Measurements from ENCODE around the gene CD82.
"Not testable (repeated sequence)": the region's sequence is repeated elsewhere in the genome, so short reads cannot be mapped to it uniquely, and the experiment has no call there.

CD82 gene

DNA sequence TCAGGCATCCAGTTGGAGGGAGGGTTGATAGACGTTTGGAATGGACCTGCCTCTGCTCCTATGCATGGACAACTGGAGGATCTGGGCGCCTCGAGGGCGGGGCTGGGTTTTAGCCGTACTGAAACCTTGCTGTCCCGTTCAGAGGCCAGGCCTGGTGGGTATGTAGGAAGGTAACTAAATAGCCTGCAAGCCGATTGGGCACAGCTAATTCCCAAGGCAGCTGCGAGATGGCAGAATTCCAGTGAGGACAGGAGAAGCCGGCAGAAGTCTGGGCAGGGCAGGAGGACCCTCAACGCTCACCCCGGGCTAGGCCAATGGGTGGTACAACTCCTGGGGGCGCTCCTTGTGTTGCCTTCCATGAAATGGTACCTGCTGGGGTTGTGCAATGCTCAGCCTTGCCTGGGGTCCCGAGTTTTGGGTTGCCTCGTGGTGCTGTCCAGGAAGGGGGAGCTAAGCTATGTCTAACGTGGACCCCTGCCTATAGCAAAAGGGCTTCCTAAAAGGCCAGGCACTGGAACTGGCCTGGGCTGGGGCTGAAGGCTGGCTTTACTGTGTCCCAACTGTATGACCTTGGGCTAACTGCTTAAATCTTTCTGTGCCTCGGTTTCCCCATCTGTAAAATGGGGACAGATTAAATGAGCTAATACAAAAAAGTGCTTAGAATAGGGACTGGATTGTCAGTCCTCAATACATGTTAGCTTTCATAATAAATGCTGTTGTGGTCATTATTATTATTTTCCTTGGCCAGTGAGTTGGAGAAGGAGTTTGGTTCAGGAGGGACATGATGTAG lies 30.1 kb upstream of the CD82 start:
- no peak for DNase-seq

GRCh38 chr11:44536788-44537516 lies 28.5 kb upstream of the CD82 start:
- no peak for DNase-seq

- DNase-seq = no peak
Observed at GRCh38 chr11:44537679-44538078, 27.8 kb upstream of the CD82 start.

DNA sequence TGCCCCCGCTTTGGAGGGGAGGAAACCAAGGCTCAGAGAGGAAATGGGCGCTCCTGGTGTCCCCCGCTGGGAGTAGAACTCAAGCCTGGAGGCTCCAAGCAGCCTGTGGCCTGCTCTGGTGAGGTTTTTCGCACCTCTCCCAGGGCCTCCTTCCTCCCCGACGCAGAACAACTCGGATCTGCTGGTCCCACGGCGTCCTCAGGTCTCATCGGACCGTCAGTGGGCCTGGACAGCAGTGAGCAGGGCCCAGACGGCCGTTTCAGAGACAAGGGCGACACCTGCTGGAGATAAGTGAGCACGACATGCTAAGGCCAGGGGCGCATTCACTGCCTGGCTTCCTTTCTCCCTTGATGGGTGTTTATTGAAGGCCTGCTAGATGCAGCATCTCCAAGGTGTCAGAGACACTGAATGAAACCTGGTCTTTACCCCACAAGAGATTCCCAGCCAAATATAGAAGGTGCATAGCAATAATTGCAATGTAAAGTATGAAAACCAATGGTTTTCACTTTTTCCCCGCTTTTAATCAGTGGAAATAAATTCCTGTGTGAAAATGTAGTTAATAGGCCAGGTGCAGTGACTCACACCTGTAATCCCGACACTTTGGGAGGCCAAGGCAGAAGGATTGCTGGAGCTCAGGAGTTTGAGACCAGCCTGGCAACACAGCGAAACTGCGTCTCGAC lies 26.9 kb upstream of the CD82 start:
- peak; percentile 55 for DNase-seq

- no peak for DNase-seq
Observed at GRCh38 chr11:44539971-44540370, 25.5 kb upstream of the CD82 start.

GRCh38 chr11:44540667-44541066 lies 24.8 kb upstream of the CD82 start:
- no peak for DNase-seq

DNA sequence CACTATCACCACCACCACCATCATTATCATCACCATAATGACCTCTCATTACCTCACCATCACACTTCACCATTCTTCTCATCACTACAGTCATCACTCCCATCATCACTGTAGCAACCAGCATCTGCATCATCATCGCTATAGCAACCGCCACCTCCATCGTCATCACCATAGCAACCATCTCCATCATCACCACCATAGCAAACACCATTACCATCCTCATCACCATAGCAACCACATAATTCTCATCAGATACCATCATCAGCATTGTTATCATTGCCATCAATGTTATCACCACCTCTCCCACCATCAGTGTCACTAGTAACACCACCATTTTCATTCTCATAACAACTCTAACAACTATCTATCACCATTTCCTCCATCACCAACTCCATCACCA lies 23.1 kb upstream of the CD82 start:
- no peak for DNase-seq

DNA sequence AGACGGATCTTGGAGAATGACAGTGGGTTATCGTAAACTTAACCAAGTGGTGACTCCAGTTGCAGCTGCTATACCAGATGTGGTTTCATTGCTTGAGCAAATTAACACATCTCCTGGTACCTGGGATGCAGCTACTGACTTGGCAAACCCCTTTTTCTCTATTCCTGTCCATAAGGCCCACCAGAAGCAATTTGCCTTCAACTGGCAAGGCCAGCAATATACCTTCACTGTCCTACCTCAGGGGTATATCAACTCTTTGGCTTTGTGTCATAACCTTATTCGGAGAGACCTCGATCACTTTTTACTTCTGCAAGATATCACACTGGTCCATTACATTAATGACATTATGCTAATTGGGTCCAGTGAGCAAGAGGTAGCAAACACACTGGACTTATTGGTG lies 18.5 kb upstream of the CD82 start:
- not testable (repeated sequence) for DNase-seq

- not testable (repeated sequence) for DNase-seq
Observed at GRCh38 chr11:44547534-44547933, 17.9 kb upstream of the CD82 start.

- no peak for DNase-seq
Observed at GRCh38 chr11:44548032-44548695, 17.3 kb upstream of the CD82 start.

DNA sequence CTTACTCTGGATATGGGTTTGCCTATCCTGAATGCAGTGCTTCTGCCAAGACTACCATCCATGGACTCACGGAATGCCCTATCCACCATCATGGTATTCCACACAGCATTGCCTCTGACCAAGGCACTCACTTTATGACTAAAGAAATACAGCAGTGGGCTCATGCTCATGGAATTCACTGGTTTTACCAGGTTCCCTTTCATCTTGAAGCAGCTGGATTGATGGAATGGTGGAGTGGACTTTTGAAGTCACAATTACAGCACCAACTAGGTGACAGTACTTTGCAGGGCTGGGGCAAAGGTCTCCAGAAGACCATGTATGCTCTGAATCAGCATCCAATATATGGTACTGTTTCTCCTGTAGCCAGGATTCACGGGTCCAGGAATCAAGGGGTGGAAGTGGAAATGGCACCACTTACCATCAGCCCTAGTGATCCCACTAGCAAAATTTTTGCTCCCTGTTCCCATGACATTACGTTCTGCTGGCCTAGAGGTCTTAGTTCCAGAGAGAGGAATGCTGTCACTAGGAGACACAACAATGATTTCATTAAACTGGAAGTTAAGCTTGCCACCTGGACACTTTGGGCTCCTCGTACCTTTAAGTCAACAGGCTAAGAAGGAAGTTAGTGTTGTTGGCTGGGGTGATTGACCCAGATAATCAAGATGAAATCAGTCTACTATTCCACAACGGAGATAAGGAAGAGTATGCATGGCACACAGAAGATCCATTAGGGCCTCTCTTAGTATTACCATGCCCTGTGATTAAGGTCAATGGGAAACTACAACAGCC lies 16.3 kb upstream of the CD82 start:
- DNase-seq = not testable (repeated sequence)

DNA sequence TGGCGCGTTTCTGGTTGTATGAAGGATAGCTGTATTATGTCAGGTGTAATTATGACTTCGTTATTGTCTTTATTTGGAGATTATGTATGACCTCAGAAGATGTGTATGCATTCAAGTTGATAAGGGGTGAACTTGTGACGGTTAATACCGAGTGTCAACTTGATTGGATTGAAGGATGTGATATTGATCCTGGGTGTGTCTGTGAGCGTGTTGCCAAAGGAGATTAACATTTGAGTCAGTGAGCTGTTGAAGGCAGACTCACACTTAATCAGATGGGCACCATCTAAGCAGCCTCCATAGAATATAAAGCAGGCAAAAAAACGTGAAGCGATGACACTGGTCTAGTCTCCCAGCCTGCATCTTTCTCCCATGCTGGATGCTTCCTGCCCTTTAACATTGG lies 15.3 kb upstream of the CD82 start:
- no peak for DNase-seq

GRCh38 chr11:44551456-44552139 lies 13.9 kb upstream of the CD82 start:
- DNase-seq = no peak

DNA sequence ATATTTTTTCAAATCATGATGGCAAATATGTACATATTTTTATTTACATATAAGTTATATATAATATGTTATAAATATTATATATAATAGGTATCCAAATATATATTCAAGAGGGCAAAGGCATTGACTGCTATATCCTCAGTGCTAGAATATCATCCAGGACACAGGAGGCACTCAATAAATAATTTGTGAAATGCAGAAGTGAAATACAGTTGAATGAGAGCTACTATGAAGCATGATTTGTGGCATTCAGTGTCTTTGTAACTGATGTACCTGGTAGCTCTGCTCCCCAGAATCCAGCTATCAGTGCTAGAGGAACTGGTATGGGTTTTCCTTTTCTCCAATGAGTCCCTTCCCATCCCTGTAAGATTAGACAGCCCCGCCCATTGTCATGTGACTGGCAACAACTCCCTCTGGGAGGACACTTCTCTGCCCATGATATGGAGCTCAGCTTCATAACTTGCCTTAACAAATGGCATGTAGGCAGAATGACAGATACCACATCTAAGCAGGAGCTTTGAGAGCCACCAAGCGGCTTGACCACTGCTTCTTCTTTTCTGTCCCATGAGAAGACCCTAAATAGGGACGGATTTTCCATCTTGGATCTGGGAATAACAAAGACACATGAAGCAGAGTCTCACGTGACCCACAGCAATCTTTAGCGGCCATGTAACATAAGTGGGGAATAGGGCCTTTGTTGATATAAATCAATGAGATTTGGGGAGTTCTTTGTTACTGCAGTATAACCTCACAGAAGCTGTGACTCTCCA lies 10.2 kb upstream of the CD82 start:
- DNase-seq = no peak

GRCh38 chr11:44556735-44557409 lies 8.6 kb upstream of the CD82 start:
- DNase-seq = peak; percentile 26 to 33

DNA sequence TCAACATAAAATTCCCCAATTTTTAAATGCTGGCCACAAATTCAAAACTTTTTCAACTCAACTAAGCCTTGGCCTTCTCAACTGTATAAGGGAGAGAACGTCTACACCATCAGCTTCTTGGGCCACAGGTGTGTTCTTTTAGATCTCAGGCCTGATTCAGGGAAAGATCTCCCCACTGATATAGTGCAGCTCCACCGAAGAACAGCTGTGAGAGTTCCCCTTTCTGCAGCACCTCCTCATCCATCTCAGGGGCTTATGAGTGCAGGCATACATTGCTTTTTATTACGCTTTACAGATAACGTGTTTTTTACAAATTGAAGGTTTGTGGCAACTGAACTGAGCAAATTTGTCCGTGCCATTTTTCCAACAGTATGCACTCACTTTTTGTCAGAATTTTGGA lies 8.0 kb upstream of the CD82 start:
- DNase-seq = no peak

DNA sequence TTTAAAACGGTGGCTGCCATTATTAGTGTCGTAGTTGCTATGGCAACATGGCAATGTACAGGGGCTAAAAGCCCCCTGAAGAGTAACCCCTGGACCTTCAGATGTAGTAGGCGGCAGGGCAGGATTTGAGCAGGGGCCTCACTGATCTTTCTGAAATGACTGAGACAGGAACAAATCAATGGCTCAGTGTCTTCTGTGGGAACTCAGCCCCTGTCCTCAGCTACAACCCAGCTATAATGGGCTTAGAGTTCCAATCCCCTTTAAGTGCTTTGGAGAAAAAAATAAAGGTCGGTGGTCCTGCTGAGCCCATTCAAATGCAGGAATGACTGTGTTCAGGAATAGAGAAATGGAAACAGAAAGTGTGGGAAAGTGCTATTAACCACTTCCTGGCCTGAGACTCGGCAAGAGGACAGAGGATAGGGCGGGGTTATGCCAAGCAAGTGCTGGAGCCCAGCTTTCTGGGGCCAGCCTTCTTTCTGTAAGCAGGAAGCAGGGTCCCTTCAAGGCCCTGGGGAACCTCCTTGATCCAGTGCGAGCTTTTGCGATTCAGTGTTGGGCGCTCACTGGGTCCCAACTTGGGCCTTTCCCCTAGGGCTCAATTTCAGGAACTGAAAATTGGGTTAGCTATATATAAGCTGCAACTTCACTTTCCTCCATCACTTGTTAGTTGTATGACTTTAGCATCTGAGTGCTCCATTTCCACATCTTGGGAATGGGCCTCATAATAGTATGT lies 6.1 kb upstream of the CD82 start:
- no peak for DNase-seq

- not testable (repeated sequence) for DNase-seq
Observed at GRCh38 chr11:44559940-44560300, 5.5 kb upstream of the CD82 start.

GRCh38 chr11:44561275-44561805 lies 4.1 kb upstream of the CD82 start:
- DNase-seq = peak in 1 of 2 experiments; percentile 14
